ENCODE data around the gene CADPS2. TPM values are rescaled to one million over a fixed set of nuclear protein-coding genes. Genes with fewer than 3 reads are reported as not detected.
A peak's percentile ranks its signal among the peaks of the same experiment; 100 is the strongest.

The CADPS2 gene
- not detected for total RNA-seq

- Mint-ChIP-seq H3K36me3 (ENCODE audit: insufficient read depth in 2 of 2) (no peaks in the 10 kb centered on the region), H3K4me3 (peak within 1 kb of the TSS; percentile 71 to 73), H3K27me3 (ENCODE audit: low read depth) (peaks cover 53% of the 10 kb centered on the region), H3K9me3 (no peaks in the 10 kb centered on the region), H3K4me1 (ENCODE audit: low read depth) (no peaks in the 10 kb centered on the region), H3K27ac (no peak within 1 kb of the TSS)
- DNase-seq (peak; percentile 20 to 26), ATAC-seq (replicated peaks in 1 of 2) (peak; percentile 66 to 73)
Observed at GRCh38 chr7:122886357-122887081, at the start of gene CADPS2. Gene CADPS2 (minus strand): TSS chr7:122886460. CDS start chr7:122886337, 123 bp downstream.

DNA sequence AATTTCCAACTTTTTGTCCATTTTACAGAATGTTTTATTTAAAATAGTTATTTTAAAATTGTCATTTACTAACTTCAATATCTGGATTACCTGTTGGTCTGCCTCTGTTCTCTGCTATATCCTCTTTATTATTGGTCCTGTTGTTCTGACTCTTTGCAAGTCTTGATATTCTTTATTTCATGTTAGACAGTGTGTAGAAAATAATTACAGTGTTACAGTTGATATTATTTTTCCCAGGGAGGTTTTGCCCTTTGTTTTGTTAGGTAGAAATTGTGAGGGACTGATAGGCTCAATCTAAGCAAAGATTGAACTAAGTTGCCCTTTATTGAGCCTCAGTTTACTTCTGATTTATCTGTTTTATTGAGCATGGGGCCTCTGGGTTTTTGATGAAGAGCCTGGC, 49.4 kb upstream of the CADPS2 start:
- ATAC-seq (replicated peaks in 1 of 2): no peak
- H3K27ac Mint-ChIP-seq: no peak overlapping the region
- no peaks in the 10 kb centered on the region for H3K4me1 Mint-ChIP-seq (ENCODE audit: low read depth)
- DNase-seq: no peak
- H3K9me3 Mint-ChIP-seq: peaks cover 2 to 7% of the 10 kb centered on the region in 2 donors
- H3K27me3 Mint-ChIP-seq (ENCODE audit: low read depth): no peaks in the 10 kb centered on the region
- H3K36me3 Mint-ChIP-seq (ENCODE audit: insufficient read depth in 2 of 2): no peaks in the 10 kb centered on the region
- no peak overlapping the region for H3K4me3 Mint-ChIP-seq

DNA sequence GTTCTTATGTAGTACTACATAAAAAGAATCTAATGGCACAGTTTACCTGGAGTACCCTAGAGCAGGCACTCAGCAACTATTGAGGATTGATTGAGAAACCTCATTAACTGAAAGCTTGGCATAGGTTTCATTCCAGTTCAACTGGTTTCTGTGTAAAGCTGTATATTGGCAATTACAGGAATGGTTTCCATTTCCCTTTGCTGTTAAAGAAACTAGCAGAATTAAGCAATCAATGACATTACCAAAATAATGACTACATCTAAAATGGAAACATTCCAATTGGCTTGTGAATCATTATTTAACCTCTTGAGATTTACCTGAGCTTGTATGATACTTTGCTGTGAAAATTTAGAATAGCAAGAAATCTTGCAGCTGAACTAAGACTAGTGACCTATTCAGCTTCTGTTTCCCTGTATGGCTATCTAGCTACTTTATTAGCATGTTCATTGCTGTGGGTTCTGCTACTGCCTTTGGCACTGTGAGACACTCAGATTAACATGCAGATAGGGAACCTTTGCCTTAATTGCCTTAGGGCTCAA, 33.5 kb upstream of the CADPS2 start:
- Mint-ChIP-seq H3K9me3 (no peaks in the 10 kb centered on the region), H3K27me3 (ENCODE audit: low read depth) (no peaks in the 10 kb centered on the region), H3K27ac (no peak overlapping the region), H3K4me1 (ENCODE audit: low read depth) (no peaks in the 10 kb centered on the region), H3K36me3 (ENCODE audit: insufficient read depth in 2 of 2) (no peaks in the 10 kb centered on the region), H3K4me3 (no peak overlapping the region)
- DNase-seq (no peak), ATAC-seq (replicated peaks in 1 of 2) (no peak)

DNA sequence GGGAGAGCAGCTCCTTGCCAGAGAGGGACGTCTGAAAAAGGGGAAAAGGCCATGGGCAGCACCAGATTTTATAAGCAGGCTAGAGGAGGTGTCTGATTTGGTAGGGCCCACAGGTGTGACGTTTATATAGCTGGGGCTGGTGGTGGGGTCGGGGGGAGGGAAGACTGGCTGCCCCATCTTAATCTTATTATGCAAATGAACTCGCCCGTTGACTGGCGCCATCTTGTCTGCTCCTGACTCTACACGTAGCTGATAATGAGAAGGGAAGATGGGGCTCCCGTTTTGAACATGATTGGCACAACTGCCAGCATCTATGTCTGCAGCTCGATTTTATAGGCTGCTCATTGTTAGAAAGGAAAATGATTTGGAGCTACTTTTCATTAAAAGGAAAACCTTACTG, 28.6 kb upstream of the CADPS2 start:
- DNase-seq (no peak), ATAC-seq (replicated peaks in 1 of 2) (no peak)
- H3K4me3 Mint-ChIP-seq: no peak overlapping the region
- H3K4me1 Mint-ChIP-seq (ENCODE audit: low read depth): no peaks in the 10 kb centered on the region
- no peaks in the 10 kb centered on the region for H3K9me3 Mint-ChIP-seq
- no peaks in the 10 kb centered on the region for H3K36me3 Mint-ChIP-seq (ENCODE audit: insufficient read depth in 2 of 2)
- H3K27me3 Mint-ChIP-seq (ENCODE audit: low read depth): no peaks in the 10 kb centered on the region
- H3K27ac Mint-ChIP-seq: no peak overlapping the region

- Mint-ChIP-seq H3K27me3 (ENCODE audit: low read depth) (no peaks in the 10 kb centered on the region), H3K4me3 (no peak overlapping the region), H3K4me1 (ENCODE audit: low read depth) (no peaks in the 10 kb centered on the region), H3K9me3 (no peaks in the 10 kb centered on the region), H3K36me3 (ENCODE audit: insufficient read depth in 2 of 2) (no peaks in the 10 kb centered on the region), H3K27ac (no peak overlapping the region)
- no peak for ATAC-seq (replicated peaks in 1 of 2)
- no peak for DNase-seq
Observed at GRCh38 chr7:122913608-122914007, 27.3 kb upstream of the CADPS2 start.

GRCh38 chr7:122902751-122903495, 16.7 kb upstream of the CADPS2 start:
- no peak overlapping the region for H3K27ac Mint-ChIP-seq
- DNase-seq: no peak
- no peaks in the 10 kb centered on the region for H3K27me3 Mint-ChIP-seq (ENCODE audit: low read depth)
- H3K4me1 Mint-ChIP-seq (ENCODE audit: low read depth): no peaks in the 10 kb centered on the region
- H3K4me3 Mint-ChIP-seq: no peak overlapping the region
- H3K9me3 Mint-ChIP-seq: peaks cover 0 to 1% of the 10 kb centered on the region in 2 donors
- H3K36me3 Mint-ChIP-seq (ENCODE audit: insufficient read depth in 2 of 2): no peaks in the 10 kb centered on the region
- no peak for ATAC-seq (replicated peaks in 1 of 2)

- no peak overlapping the region for H3K4me3 Mint-ChIP-seq
- H3K27me3 Mint-ChIP-seq (ENCODE audit: low read depth): no peaks in the 10 kb centered on the region
- no peak overlapping the region for H3K27ac Mint-ChIP-seq
Observed at GRCh38 chr7:122901250-122901649, 15.0 kb upstream of the CADPS2 start.

DNA sequence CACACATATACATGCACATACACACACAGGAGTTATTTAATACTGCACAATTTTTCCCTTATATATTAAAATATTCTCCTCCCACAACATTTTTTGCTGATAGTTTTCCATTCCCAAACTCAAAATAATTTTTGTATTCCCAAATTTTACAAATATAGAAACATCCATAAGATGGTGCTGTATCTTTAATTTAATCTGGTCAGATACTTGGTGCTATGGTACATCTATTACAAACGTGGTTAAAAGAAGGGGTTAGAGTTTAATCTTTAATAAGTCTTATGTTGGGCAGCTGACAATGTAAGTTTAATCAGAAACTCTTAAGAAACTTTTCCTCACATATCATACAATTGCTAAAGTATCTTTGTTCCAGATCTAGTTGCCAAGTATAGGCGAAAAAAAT, 10.2 kb upstream of the CADPS2 start:
- Mint-ChIP-seq H3K9me3 (peaks cover 0 to 1% of the 10 kb centered on the region in 2 donors), H3K4me3 (no peak overlapping the region), H3K4me1 (ENCODE audit: low read depth) (no peaks in the 10 kb centered on the region), H3K27ac (no peak overlapping the region), H3K27me3 (ENCODE audit: low read depth) (no peaks in the 10 kb centered on the region), H3K36me3 (ENCODE audit: insufficient read depth in 2 of 2) (no peaks in the 10 kb centered on the region)
- ATAC-seq (replicated peaks in 1 of 2) (no peak), DNase-seq (no peak)

More at GRCh38 chr7:122901250-122901649, 15.0 kb upstream of the CADPS2 start:
- ATAC-seq (replicated peaks in 1 of 2) (no peak), DNase-seq (no peak)
- no peaks in the 10 kb centered on the region for H3K4me1 Mint-ChIP-seq (ENCODE audit: low read depth)
- no peaks in the 10 kb centered on the region for H3K36me3 Mint-ChIP-seq (ENCODE audit: insufficient read depth in 2 of 2)
- peaks cover 0 to 1% of the 10 kb centered on the region in 2 donors for H3K9me3 Mint-ChIP-seq

- peaks cover 13% of the 10 kb centered on the region for H3K27me3 Mint-ChIP-seq (ENCODE audit: low read depth)
- H3K36me3 Mint-ChIP-seq (ENCODE audit: insufficient read depth in 2 of 2): no peaks in the 10 kb centered on the region
- H3K9me3 Mint-ChIP-seq: no peaks in the 10 kb centered on the region
- H3K4me3 Mint-ChIP-seq: no peak overlapping the region
- ATAC-seq (replicated peaks in 1 of 2) (no peak), DNase-seq (no peak)
- no peaks in the 10 kb centered on the region for H3K4me1 Mint-ChIP-seq (ENCODE audit: low read depth)
- no peak overlapping the region for H3K27ac Mint-ChIP-seq
Observed at GRCh38 chr7:122893486-122893885, 7.2 kb upstream of the CADPS2 start.

DNA sequence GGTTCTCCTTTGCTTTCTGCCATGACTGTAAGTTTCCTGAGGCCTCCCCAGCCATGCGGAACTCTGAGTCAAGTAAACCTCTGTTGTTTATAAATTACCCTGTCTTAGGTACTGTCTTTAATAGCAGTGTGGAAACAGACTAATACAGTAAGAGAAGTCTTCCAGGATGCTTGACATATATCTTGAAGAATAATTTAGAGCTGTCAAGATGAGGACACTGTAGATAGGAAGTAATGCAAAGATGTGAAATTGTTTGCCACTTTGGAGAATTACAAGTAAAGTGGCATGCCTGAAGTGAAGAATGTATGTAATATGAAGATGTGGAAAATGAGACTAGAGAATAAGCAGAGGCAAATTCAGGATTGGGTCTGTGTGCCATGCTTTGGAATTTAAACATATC, 2.9 kb upstream of the CADPS2 start:
- no peak overlapping the region for H3K27ac Mint-ChIP-seq
- DNase-seq: no peak
- no peak for ATAC-seq (replicated peaks in 1 of 2)

GRCh38 chr7:122887848-122888247, 1.6 kb upstream of the CADPS2 start:
- ATAC-seq (replicated peaks in 1 of 2): no peak
- no peak overlapping the region for H3K4me3 Mint-ChIP-seq
- no peak overlapping the region for H3K27ac Mint-ChIP-seq
- H3K36me3 Mint-ChIP-seq (ENCODE audit: insufficient read depth in 2 of 2): no peaks in the 10 kb centered on the region
- DNase-seq: no peak
- H3K27me3 Mint-ChIP-seq (ENCODE audit: low read depth): peaks cover 53% of the 10 kb centered on the region
- H3K9me3 Mint-ChIP-seq: no peaks in the 10 kb centered on the region
- no peaks in the 10 kb centered on the region for H3K4me1 Mint-ChIP-seq (ENCODE audit: low read depth)

More for the DNA sequence above, 2.9 kb upstream of the CADPS2 start:
- Mint-ChIP-seq H3K36me3 (ENCODE audit: insufficient read depth in 2 of 2) (no peaks in the 10 kb centered on the region), H3K4me3 (no peak overlapping the region), H3K4me1 (ENCODE audit: low read depth) (no peaks in the 10 kb centered on the region), H3K27me3 (ENCODE audit: low read depth) (peaks cover 49% of the 10 kb centered on the region), H3K9me3 (no peaks in the 10 kb centered on the region)

- H3K36me3 Mint-ChIP-seq (ENCODE audit: insufficient read depth in 2 of 2): no peaks in the 10 kb centered on the region
- peak overlapping the region; percentile 71 to 73 for H3K4me3 Mint-ChIP-seq
- H3K4me1 Mint-ChIP-seq (ENCODE audit: low read depth): no peaks in the 10 kb centered on the region
- ATAC-seq (replicated peaks in 1 of 2) (peak; percentile 22 to 38), DNase-seq (no peak)
- H3K27me3 Mint-ChIP-seq (ENCODE audit: low read depth): peaks cover 53% of the 10 kb centered on the region
- H3K27ac Mint-ChIP-seq: no peak overlapping the region
- no peaks in the 10 kb centered on the region for H3K9me3 Mint-ChIP-seq
Observed at GRCh38 chr7:122887198-122887597, 938 bp upstream of the CADPS2 start.

DNA sequence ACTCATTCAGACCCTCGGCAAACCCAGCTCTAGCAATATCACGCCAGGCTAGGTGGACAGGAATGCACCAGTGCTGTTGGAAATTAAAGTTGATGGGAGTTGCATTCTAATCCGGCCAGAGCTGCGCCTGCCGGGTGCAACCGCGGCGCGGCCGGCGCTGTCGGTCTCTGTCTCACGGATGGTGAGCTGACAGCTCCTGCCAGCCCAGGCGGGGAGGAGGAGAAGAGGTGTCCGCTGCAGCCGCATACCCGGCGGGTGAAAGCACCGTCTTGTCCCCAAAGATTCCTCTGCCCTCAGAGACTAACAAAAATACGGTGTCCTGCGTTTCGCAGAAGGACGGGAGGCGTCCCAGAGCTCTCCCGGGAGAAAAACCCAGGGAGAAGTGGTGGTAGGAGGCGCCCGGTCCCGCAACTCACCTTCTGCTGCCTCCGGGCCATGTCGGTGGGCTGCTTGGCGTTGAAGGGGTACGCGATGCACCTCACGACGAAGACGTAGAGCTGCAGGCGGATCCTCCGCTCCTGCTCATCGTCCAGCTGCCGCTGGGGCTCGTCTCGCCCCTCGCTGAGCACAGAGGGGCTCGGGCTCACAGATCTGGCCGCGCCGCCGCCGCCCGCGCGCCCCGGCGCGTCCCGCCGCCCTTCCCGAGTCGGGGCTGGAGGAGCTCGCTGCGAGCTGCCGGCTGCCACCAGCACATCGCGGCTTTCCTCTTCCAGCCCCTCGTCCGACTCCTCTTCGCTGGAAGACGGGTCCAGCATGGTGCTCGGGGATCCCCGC, 490 bp downstream of the CADPS2 start:
- peak; percentile 32 to 41 for ATAC-seq (replicated peaks in 1 of 2)
- peaks cover 53% of the 10 kb centered on the region for H3K27me3 Mint-ChIP-seq (ENCODE audit: low read depth)
- no peak overlapping the region for H3K27ac Mint-ChIP-seq
- no peaks in the 10 kb centered on the region for H3K9me3 Mint-ChIP-seq
- no peaks in the 10 kb centered on the region for H3K4me1 Mint-ChIP-seq (ENCODE audit: low read depth)
- H3K4me3 Mint-ChIP-seq: peak overlapping the region; percentile 55 to 70
- DNase-seq: peak in 1 of 2 donors; percentile 1
- no peaks in the 10 kb centered on the region for H3K36me3 Mint-ChIP-seq (ENCODE audit: insufficient read depth in 2 of 2)

All from activated T-cell treated with anti-CD3 and anti-CD28 coated beads, Interleukin-2, amount 50 U/mL, for 72 hours (primary cell).